Medulla oblongata (tissue), 1 donor: ENCODE data around the gene SLA2.
A peak's percentile ranks its signal among the peaks of the same experiment; 100 is the strongest.
"Not testable (repeated sequence)": the region's sequence is repeated elsewhere in the genome, so short reads cannot be mapped to it uniquely, and the experiment has no call there.

Experiments used
- DNase-seq: peaks from one replicate; pipeline ENCODE4 v3.0.0-alpha.2; 2015; ENCODE audit errors: extremely low spot score

SLA2 gene

DNA sequence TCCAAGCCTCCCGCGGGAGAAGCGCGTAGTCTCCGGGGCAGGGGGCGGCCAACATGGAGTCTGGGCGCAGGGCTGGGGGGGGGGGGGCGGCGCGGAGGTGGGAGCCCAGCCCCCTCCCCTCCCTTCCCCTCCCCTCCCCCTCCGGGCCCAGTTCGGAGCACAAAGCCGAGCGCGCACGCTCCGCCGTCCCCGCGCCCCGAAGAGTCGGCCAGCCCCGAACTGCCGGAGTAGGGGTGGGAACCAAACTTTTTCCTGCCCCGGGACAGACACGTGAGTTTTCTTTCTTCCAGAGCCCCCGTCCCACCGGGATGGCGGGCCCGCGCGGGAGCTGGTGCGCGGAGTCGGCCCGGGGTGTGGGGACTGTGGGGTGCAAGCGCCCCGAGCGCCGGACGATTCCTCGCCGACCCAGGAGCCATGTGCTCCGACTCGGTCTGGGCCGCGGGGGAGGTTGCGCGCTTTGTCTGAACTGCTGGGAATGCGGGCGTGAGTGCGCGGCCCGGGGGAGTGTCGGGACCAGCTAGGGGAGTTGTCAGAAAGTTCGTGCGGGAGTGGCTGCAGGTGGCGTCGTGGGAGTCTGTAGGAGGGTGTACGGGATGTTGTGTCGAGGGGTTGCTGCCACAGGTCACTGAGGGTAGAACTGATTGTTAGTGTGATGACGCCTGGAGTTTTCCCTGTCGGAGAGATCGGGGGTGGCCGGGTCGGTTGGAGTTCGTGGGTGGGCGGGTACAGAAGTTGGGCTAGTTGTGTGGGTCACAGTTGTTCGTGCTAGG is 71.4 kb downstream of the SLA2 start:
- peak; percentile 11 for DNase-seq

DNA sequence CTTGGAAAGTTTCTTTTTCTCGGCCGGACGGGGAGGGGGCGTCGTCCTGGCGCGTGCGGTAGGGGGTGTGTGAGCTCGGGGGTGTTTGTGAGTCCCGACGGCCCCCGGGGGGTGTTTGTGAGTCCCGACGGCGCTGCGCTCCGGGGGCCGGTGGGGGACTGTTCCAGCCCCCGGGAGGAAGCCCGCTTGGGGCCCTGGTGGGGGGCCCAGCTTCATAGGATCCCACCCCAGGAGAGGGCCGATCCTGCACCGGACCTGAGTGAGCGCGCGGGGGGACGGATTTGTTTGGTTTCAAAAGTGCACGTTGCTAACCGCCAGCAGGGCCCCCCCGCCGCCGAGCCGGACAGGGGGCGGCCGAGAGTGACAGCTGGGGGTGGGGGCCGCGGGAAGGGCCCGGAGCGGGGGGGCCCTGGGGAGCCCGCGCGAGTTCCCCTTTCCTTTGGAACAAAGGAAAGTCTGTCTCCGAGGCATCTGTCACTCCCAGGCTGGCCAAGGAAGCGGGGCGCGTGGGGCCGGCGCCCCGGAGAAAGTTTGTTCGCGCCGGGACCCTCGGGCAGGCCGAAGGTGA is 72.1 kb downstream of the SLA2 start:
- DNase-seq, result peak; percentile 55

DNA sequence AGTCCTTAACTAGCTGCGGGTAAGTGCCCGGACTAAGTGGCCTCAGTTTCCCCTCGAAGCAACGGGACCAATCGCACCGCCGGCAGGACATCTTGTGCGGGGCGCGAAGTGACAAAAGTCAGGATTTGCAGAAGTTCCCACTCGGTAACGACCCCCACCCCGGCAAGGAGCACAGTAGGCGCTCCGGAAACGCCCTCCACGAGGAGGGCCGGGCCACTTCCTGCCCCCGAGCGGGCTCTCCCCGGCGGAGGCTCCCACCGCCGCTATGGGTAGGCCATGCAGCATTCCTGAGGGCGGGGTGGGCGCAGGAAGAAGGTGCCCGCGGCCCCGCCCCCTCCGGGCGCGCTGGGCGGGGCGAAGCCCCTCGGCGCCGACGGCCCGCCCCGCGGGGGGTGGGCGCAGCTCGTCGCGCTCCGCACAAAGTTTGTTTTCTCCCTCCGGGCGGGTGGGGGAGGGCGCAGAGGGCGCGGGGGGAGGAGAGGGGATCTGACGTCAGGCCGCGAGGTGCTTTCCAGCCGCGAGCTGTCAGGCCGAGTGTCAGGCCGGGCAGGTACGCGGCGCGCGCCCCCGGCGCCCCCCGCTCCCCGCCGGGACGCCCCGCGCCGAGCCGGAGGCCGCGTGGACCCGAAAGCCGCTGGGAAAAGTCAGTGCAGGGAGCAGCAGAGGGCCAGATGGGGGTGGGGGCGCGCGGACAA is 72.7 kb downstream of the SLA2 start, which contains the start of gene TGIF2:
TGIF2 (plus strand) TSS at position 495 of the 695 bp plus-strand sequence. CDS start 5,178 bp downstream, outside the sequence.
- DNase-seq, result peak; percentile 66

DNA sequence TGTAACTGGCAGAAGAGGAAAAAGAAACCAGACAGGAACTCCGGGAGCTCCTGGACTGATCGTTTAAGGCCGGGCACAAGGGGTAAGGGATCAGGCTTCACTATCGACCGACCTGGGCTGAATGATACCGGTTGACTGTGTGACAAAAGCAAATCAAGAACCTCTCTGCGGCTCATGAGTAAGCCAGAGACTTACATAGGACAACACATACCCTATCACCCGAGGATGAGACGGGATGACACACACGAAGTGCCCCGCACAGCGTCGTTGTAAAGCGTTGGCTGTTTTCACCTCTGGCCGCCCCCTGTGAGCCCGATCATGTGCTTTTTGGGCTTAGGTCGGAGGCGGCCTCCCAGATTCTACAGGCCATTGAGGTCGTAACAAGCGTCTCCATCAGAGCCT is 73.3 kb downstream of the SLA2 start:
- peak; percentile 17 for DNase-seq

DNA sequence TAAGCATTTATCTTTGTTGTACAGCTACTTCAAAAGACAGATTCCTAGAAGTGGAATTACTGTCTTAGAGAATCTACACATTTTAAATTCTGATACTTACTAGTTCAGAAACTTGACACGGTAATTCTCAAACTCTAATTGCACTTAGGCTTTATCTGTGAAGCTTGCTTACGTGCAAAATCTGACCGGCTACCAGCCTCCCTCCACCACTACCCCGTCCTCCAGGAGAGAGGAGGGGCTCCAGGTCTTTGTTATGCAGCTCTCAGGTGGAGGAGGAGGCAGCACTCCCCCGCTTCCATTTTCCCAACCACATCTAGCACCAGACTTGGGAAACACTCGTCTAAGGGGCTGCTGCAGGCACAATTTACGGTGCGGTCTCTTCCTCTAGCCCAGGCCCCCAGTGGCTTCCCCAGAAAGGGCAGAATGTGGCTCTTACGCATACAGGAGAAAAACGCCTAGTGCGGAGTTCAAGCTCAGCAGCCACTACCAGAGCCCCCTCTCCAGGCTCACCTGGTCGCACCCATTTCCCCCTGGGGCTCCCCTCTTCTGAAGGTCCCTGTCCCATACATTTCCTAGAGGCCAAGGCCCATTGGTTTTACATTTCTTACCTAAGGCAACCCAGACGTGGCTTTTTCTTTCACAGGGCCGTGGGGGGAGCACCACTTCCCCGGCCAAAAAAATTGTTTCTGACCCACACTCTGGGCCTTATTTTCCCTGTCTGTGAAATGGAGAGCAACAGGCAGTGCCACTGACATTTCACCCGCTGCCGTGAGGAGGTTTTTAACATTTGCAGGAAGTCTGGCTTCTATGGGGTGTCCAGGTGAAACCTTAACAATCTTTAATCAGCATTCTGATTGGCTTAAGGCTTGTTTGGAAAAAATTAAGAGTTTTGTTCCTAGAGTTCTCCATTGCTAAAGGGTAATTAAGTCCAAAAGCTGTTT is 74.2 kb downstream of the SLA2 start:
- no peak for DNase-seq

DNA sequence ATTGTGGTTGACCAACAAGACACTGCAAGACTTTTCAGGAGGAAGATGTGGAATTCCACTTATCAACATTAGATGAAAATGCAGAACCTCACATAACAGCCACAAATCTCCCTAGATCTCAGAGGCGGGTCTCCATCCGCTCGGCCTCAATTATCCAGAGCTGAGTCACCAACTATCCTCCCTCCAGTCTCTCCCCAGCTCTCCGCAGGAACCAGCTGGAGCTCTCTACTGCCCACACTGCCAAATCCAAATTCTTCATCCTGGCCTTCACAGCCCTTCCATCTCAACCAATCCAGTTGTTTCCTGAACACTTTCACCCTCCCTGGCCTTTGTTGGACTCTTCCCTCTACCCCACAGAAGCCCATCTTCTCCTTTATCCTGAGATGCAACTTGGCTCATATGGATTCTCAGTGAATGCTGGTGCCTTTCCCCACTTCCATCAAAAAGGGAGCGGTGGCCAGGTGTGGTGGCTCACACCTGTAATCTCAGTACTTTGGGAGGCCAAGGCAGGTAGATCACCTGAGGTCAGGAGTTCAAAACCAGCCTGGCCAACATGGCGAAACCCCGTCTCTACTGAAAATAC is 76.1 kb downstream of the SLA2 start:
- no peak for DNase-seq

DNA sequence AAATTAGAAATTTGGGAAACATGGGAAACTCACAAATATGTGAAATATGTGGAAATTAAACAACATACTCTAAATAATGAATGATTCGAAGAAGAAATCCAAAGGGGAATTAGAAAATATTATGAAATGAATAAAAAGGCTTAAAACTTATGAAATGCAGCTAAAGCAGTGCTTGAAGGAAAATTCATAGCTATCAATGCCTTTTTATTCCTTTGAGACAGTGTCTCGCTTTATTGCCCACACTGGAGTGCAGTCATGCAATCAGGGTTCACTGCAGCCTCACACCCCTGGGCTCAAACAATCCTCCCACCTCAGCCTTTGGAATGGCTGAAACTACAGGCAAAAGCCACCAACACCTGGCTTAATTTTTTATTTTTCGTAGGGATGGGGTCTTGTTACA is 80.5 kb downstream of the SLA2 start:
- DNase-seq, result no peak

DNA sequence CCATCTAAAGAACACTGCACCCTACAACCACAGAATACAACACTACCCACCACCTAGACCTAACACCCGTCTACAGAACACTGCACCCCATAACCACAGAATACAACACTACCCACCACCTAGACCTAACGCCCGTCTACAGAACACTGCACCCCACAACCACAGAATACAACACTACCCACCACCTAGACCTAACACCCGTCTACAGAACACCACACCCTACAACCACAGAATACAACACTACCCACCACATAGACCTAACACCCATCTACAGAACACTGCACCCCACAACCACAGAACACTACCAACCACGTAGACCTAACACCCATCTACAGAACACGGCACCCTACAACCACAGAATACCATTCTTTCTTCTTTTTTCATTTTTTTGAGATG is 81.3 kb downstream of the SLA2 start:
- DNase-seq, result not testable (repeated sequence)

DNA sequence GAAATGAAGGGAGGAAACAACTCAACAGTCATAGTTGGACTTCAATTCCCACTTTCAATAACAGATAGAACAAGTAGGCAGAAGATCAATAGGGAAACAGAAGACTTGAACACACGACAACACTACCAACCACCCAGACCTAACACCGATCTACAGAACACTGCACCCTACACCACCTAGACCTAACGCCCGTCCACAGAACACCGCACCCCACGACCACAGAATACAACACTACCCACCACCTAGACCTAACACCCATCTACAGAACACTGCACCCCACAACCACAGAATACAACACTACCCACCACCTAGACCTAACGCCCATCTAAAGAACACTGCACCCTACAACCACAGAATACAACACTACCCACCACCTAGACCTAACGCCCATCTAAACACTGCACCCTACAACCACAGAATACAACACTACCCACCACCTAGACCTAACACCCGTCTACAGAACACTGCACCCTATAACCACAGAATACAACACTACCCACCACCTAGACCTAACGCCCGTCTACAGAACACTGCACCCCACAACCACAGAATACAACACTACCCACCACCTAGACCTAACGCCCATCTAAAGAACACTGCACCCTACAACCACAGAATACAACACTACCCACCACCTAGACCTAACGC is 81.8 kb downstream of the SLA2 start:
- not testable (repeated sequence) for DNase-seq

DNA sequence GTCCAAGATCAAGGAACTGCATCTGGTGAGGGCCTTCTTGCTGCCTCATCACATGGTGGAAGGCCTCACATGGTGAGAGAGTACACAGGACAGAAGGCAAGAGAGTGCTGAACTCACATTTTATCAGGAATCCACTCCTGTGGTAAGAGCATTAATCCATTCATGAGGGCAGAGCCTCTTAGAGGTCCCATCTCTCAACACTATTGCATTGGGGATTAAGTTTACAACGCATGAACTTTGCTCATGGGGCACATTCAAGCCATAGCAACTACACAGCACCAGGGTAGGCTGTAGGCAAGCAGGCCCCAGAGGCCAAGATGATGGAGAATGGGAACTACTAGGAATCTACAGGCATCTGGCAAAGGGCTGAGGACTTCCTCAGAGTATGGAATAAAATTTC is 82.6 kb downstream of the SLA2 start:
- no peak for DNase-seq

DNA sequence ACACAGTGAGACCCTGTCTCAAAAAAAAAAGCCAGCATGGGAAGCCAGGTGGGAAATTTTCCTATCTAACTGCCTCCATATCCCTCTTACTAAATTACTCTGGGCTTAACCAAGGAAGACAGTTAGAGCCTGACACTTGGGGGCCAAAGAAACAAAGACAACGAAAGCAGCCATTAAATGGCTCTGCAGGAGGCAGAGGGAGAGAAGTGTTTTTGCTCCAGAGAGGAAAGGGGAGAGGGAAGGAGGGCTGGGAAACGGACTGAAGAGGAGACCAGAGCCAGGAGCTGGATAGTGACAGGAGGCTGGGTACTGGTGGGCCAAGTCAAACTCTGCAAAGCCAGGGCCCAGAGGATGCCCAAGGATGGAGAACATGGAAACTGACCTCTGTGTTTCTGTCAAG is 83.3 kb downstream of the SLA2 start:
- DNase-seq, result no peak
